Caco-2 (cell line): ENCODE results near the gene TRAPPC10. TPM values are rescaled to one million over a fixed set of nuclear protein-coding genes. Genes with fewer than 3 reads are reported as not detected.

Experiments used
- BruUV-seq: library from RNA; stranded (reverse); fragments of 400-500 nt; replicated peaks from 2 replicates; lab custom pipeline; 2021; lab: Mats Ljungman, UMichigan
- CTCF ChIA-PET: fragments of 300-600 bp; sonication (Branson Sonifier 250); formaldehyde crosslinking; loops from one replicate; lab custom pipeline; 2022; ENCODE audit warnings: antibody characterized with exemption; lab: Charles Lee
- POLR2A ChIA-PET: fragments of 300-600 bp; sonication (Branson Sonifier 250); formaldehyde crosslinking; loops from one replicate; lab custom pipeline; 2022; ENCODE audit warnings: antibody characterized with exemption; lab: Charles Lee
- DNase-seq, 2 experiments: peaks; one replicate each; pipeline versions ENCODE4 v3.0.0 to v3.0.0-alpha.2; 2020 to 2022
- H3K27me3 ChIP-seq: replicated peaks from 2 replicates; pipeline ENCODE4 v1.6.0; 2011; ENCODE audit warnings: low read length; ENCODE audit not compliant: control insufficient read depth, insufficient read depth
- H3K36me3 ChIP-seq: 2 replicates; pipeline ENCODE4 v1.5.1; 2011; ENCODE audit warnings: low read length; ENCODE audit not compliant: control insufficient read depth, insufficient read depth
- H3K4me1 ChIP-seq: fragments of 250-450 bp; sonication (Bioruptor Pico); 2 replicates; pipeline ENCODE4 v1.5.1; 2020; ENCODE audit warnings: mild to moderate bottlenecking
- H3K4me3 ChIP-seq: 2 replicates; pipeline ENCODE4 v1.5.1; 2011; ENCODE audit warnings: low read depth, mild to moderate bottlenecking, control low read depth, low read length
- H3K9me3 ChIP-seq: fragments of 250-450 bp; sonication (Bioruptor Pico); 2 replicates; pipeline ENCODE4 v1.5.1; 2020; ENCODE audit warnings: mild to moderate bottlenecking, moderate library complexity
- H3K27ac Mint-ChIP-seq: one replicate; pipeline ENCODE4 v1.8.0; 2022; ENCODE audit warnings: mixed read lengths; ENCODE audit not compliant: unreplicated experiment
- H3K27me3 Mint-ChIP-seq: one replicate; pipeline ENCODE4 v1.8.0; 2022; ENCODE audit warnings: mixed read lengths; ENCODE audit not compliant: insufficient read depth, unreplicated experiment
- H3K36me3 Mint-ChIP-seq: one replicate; pipeline ENCODE4 v1.8.0; 2022; ENCODE audit warnings: mild to moderate bottlenecking, mixed read lengths; ENCODE audit not compliant: insufficient read depth, unreplicated experiment
- H3K4me1 Mint-ChIP-seq: one replicate; pipeline ENCODE4 v1.8.0; 2022; ENCODE audit warnings: low read depth, mixed read lengths; ENCODE audit not compliant: unreplicated experiment
- H3K4me3 Mint-ChIP-seq: one replicate; pipeline ENCODE4 v1.8.0; 2022; ENCODE audit warnings: mild to moderate bottlenecking, moderate library complexity, mixed read lengths; ENCODE audit not compliant: unreplicated experiment
- H3K9me3 Mint-ChIP-seq: one replicate; pipeline ENCODE4 v1.8.0; 2022; ENCODE audit warnings: mixed read lengths; ENCODE audit not compliant: unreplicated experiment
- intact Hi-C: fragments of 100-400 bp; cut with micrococcal nuclease; formaldehyde crosslinking; loops from one replicate; pipeline ENCODE4 v1.10.0; 2022; ENCODE audit not compliant: unreplicated experiment
- total RNA-seq: library from RNA; stranded (reverse); gene quantifications from 2 replicates; pipeline ENCODE4 v1.2.3, GENCODE V29; 2022
- TF ChIP-seq, protein P1 (sequence below), 2 experiments: fragments of 200-600 bp in 1 of 2; IDR thresholded peaks; 1 replicate in 1 of 2; 2 replicates in 1 of 2; pipeline versions ENCODE4 v1.5.1 to v1.8.0; 2011 to 2022; ENCODE audit warnings: antibody characterized with exemption in 1 of 2, control low read depth in 1 of 2, inconsistent platforms in 1 of 2, low read depth in 1 of 2, low read length in 1 of 2, mild to moderate bottlenecking in 1 of 2, moderate library complexity in 1 of 2; ENCODE audit not compliant: insufficient read depth in 1 of 2, severe bottlenecking in 1 of 2, unreplicated experiment in 1 of 2

Gene TRAPPC10
- total RNA-seq, 1 experiment from 2014 or later: 43.4 TPM

DNA sequence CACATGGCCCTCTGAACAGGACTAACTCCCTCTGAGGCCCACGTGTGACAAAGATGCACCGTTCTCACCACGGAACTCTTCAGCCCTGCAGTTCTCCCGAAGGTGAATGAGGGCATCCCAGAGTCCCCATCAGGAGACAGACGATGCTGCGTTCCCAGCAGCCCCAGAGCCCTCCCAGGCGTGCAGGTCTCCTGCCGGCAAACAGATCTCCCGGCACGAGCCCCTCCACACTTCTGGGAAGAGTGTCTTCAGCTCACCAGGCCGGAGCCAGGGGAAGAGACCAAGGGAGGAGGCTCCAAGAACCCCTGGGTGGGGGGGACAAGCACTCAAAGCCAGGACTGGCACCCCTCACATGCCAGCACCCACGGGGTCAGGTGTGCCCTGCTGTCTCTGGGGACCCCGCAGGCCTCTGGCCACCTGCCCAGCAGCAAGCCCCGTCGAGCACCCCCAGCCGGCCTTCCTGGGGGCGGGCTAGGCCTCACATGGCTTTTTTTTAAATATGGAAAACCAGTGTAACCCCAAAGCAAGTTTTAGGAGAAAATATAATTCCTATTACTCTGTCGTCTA lies 45.1 kb upstream of the TRAPPC10 start:
- no peaks in the 10 kb centered on the region for H3K4me1 Mint-ChIP-seq
- H3K4me3 Mint-ChIP-seq: no peak overlapping the region
- no peak overlapping the region for H3K27ac Mint-ChIP-seq
- ChIA-PET POLR2A (no interaction called here), CTCF (no interaction called here)
- peaks cover 13% of the 10 kb centered on the region for H3K36me3 Mint-ChIP-seq
- H3K9me3 Mint-ChIP-seq: no peaks in the 10 kb centered on the region
- Histone ChIP-seq H3K9me3 (no peaks in the 10 kb centered on the region), H3K4me1 (no peaks in the 10 kb centered on the region), H3K4me3 (no peak overlapping the region), H3K27me3 (no peaks in the 10 kb centered on the region), H3K36me3 (no peaks in the 10 kb centered on the region; the same call in 1 of the 2 replicates)
- TF ChIP-seq, protein P1, sequence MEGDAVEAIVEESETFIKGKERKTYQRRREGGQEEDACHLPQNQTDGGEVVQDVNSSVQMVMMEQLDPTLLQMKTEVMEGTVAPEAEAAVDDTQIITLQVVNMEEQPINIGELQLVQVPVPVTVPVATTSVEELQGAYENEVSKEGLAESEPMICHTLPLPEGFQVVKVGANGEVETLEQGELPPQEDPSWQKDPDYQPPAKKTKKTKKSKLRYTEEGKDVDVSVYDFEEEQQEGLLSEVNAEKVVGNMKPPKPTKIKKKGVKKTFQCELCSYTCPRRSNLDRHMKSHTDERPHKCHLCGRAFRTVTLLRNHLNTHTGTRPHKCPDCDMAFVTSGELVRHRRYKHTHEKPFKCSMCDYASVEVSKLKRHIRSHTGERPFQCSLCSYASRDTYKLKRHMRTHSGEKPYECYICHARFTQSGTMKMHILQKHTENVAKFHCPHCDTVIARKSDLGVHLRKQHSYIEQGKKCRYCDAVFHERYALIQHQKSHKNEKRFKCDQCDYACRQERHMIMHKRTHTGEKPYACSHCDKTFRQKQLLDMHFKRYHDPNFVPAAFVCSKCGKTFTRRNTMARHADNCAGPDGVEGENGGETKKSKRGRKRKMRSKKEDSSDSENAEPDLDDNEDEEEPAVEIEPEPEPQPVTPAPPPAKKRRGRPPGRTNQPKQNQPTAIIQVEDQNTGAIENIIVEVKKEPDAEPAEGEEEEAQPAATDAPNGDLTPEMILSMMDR (IDR thresholded peaks at IDR 0.05; ENCODE audit: insufficient read depth in 1 of 2, low read depth in 1 of 2, low read length in 1 of 2, severe bottlenecking in 1 of 2, unreplicated experiment in 1 of 2): no peak
- DNase-seq: no peak
- intact Hi-C loops: no loop called here
- H3K27me3 Mint-ChIP-seq: no peaks in the 10 kb centered on the region
- no TSS peak for BruUV-seq

DNA sequence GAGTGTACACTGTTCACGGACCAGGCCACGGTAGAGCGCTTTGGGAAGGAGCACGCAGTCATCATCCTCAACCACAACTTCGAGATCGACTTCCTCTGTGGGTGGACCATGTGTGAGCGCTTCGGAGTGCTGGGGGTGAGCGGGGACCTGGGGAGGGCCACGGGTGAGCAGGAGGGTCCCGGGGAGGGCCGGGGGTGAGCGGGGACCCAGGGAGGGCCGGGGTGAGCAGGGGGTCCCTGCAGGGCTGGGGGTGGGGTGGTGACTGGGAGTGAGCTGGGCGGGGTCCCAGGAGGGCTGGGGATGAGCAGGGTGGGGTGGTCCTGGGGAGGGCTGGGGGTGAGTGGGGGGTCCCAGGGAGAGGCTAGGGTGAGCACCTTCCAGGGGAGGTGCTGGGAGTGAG lies 44.1 kb upstream of the TRAPPC10 start:
- Mint-ChIP-seq H3K4me1 (no peaks in the 10 kb centered on the region), H3K36me3 (peaks cover 7% of the 10 kb centered on the region), H3K27ac (no peak overlapping the region), H3K9me3 (no peaks in the 10 kb centered on the region), H3K27me3 (no peaks in the 10 kb centered on the region), H3K4me3 (no peak overlapping the region)
- TF ChIP-seq, protein P1 (IDR thresholded peaks at IDR 0.05; ENCODE audit: insufficient read depth in 1 of 2, low read depth in 1 of 2, low read length in 1 of 2, severe bottlenecking in 1 of 2, unreplicated experiment in 1 of 2): no peak
- H3K36me3 ChIP-seq: no peaks in the 10 kb centered on the region; the same call in 1 of the 2 replicates
- no peak overlapping the region for H3K4me3 ChIP-seq
- no peak for DNase-seq
- no peaks in the 10 kb centered on the region for H3K9me3 ChIP-seq
- ChIA-PET POLR2A (no interaction called here), CTCF (no interaction called here)
- intact Hi-C loops: no loop called here
- H3K4me1 ChIP-seq: no peaks in the 10 kb centered on the region
- BruUV-seq: no TSS peak
- no peaks in the 10 kb centered on the region for H3K27me3 ChIP-seq

DNA sequence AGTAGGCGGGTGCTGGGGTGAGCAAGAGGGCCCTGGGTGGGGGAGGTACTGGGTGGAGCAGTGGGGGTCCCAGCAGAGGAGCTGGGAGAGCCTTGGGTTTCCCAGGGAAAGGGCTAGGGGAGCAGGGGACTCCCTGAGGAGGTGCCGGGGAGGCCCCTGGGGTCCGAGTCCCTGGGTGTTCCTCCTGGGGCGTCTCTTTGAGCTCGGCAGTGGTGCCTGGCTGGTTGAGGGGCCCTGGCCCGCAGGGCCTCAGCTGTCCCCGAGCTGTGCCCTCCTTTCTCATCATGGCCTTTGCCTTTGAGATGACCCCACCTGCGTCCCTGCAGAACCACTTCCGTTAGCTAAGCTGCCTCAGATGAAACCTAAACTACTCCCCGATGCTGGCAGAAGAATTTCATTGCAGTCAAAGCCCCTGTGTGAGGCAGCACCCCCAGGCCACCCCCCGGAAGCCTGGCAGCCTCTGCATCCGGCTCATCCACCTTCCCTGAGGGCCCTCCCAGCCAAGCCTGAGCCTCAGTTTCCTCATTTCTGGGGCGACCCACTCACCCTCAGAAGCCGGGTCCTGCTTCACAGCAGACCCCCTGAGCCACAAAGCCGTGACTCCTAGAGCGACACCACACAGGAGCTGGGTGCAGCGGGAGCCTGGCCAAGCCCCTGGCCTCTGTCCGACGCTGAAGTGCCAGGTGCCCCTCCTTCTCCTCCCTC lies 43.5 kb upstream of the TRAPPC10 start:
- TF ChIP-seq, protein P1 (IDR thresholded peaks at IDR 0.05; ENCODE audit: insufficient read depth in 1 of 2, low read depth in 1 of 2, low read length in 1 of 2, severe bottlenecking in 1 of 2, unreplicated experiment in 1 of 2): no peak
- H3K4me1 ChIP-seq: no peaks in the 10 kb centered on the region
- no peak overlapping the region for H3K27ac Mint-ChIP-seq
- intact Hi-C loops: no loop called here
- ChIA-PET CTCF (no interaction called here), POLR2A (interaction anchor here (0.5 kb wide), 1 partner anchor 22 kb away, joined by 4 read pairs; no protein-coding TSS in a partner anchor)
- H3K9me3 ChIP-seq: no peaks in the 10 kb centered on the region
- H3K27me3 ChIP-seq: no peaks in the 10 kb centered on the region
- H3K9me3 Mint-ChIP-seq: no peaks in the 10 kb centered on the region
- no peak overlapping the region for H3K4me3 ChIP-seq
- no peak overlapping the region for H3K4me3 Mint-ChIP-seq
- H3K4me1 Mint-ChIP-seq: no peaks in the 10 kb centered on the region
- DNase-seq: no peak
- H3K36me3 Mint-ChIP-seq: peaks cover 4% of the 10 kb centered on the region
- H3K27me3 Mint-ChIP-seq: no peaks in the 10 kb centered on the region
- no peaks in the 10 kb centered on the region; the same call in 1 of the 2 replicates for H3K36me3 ChIP-seq
- BruUV-seq: no TSS peak
